HG03108 (cell line): Measurements from ENCODE around the gene CD209.
"Not testable (repeated sequence)": the region's sequence is repeated elsewhere in the genome, so short reads cannot be mapped to it uniquely, and the experiment has no call there.

Experiments used
- ATAC-seq: cut with Tn5 transposase; IDR thresholded peaks from one replicate; pipeline ENCODE4 v1.9.1; 2021; ENCODE audit warnings: moderate library complexity; ENCODE audit not compliant: unreplicated experiment

Gene CD209

DNA sequence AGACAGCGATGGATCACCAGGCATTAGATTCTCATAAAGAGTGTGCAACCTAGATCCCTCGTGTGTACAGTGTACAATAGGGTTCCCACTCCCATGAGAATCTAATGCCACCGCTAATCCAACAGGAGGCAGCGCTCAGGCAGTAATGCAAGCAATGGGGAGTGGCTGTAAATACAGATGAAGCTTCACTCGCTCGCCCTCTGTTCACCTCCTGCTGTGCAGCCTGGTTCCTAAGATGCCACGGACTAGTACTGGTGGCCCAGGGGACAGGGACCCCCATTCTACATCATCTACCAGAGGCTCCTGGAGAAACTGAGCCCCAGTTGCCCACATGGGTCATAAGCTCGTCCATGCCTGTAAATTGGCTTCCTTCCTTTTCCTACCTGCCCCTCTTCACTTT lies 23.7 kb upstream of the CD209 start:
- ATAC-seq, result no peak

GRCh38 chr19:7769171-7769570 lies 21.8 kb upstream of the CD209 start:
- ATAC-seq, result no peak

DNA sequence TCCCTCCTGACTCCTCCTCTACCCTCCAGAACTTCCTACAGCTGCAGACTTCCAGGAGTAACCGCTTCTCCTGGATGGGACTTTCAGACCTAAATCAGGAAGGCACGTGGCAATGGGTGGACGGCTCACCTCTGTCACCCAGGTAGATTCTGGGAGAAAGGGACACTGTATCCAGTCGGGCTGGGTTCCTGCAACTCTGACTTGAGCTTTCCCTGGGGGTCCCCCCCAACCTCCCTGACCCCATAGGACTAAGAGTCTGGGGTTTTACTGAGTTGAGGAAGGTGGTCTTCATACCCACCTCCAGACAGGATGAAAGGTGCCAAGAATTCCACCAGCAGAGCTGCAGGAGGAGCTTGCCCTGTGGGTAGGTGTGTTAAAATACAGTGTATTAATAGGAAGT lies 20.2 kb upstream of the CD209 start:
- ATAC-seq, result no peak

DNA sequence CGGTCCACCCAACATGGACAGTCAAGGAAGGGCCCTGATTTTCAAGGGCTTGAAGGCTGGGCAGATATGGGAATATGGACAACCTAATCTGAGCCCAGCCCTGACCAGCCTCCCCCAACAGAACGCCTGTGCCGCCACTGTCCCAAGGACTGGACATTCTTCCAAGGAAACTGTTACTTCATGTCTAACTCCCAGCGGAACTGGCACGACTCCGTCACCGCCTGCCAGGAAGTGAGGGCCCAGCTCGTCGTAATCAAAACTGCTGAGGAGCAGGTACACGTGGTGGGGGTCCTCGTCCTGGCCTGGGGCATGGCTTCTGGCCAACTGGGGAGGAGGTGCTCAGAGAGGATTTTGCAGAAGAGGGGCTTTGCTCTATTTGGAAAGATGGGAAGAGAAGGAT lies 19.2 kb upstream of the CD209 start:
- no peak for ATAC-seq

DNA sequence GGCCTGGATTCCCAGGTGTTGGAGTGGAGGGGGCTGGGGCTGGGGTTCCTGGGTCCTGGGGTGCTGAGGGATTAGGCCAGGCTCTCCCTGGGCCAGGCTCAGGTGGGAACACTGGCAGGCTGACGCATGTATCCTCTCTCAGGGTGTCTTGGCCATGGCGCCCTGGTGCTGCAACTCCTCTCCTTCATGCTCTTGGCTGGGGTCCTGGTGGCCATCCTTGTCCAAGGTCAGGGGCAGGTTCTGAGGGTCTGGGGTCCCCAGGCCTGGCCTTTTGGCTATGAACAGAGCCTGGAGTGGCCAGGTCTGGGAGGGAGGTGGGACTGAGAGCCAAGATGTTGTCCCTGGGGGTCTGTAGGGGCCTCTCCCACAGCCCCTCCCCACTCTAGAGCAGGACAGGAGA lies 17.7 kb upstream of the CD209 start:
- not testable (repeated sequence) for ATAC-seq

DNA sequence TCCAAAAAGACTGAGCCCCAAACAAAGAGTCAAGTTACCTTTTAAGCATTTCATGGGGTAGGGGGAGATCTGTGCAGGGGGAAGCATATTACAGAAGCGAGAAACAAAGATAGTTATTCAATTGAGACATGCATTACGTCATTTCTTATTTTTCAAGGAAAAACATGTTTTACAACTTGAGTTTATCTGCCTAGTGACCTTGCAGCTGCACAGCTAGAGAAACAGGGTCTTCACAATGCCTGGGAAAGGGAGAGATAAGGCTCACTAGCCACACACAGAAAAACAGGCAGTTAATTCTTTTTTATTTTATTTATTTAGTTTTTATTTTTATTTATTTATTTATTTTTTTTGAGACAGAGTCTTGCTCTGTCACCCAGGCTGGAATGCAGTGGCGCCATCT lies 16.8 kb upstream of the CD209 start:
- not testable (repeated sequence) for ATAC-seq

DNA sequence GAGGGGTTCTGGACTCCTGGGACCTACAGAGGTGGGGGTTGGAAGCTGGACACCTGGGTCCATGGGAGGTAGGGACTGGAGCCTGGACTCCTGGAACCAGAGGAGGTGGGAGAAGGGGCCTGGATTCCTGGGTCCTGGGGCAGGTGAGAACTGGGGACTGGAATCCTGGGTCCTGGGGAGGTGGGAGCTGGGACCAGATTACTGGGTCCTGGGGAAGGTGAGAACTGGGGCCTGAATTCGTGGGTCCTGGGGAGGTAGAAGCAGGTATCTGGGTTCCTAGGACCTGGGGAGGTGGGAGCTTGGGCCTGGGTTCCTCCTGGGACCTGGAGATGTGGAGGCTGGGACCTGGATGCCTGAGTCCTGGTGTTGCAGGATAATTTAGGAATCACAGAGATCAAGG lies 16.4 kb upstream of the CD209 start:
- ATAC-seq, result no peak

- ATAC-seq, result no peak
Measured at GRCh38 chr19:7762719-7763293, 15.5 kb upstream of the CD209 start, which contains the start of gene CLEC4M. Gene CLEC4M, plus strand, starts transcription at chr19:7763243. Its CDS starts 24 bp downstream, at chr19:7763267.

DNA sequence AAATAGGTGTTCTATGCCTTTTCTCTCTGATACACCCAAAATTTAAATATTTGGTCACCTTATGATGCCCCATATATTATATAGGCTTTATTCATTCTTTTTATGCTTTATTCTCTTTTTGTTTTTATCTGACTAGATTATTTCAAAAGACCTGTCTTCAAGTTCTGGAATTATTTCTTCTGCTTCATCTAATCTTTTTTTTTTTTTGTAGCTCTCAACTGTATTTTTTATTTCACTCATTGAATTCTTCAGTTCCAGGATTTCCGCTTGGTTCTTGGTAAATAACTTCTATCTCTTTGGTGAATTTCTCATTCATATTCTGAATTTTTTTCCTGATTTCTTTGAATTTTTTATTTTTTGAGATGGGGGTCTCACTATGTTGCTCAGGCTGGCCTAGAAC lies 11.8 kb upstream of the CD209 start:
- ATAC-seq, result no peak

DNA sequence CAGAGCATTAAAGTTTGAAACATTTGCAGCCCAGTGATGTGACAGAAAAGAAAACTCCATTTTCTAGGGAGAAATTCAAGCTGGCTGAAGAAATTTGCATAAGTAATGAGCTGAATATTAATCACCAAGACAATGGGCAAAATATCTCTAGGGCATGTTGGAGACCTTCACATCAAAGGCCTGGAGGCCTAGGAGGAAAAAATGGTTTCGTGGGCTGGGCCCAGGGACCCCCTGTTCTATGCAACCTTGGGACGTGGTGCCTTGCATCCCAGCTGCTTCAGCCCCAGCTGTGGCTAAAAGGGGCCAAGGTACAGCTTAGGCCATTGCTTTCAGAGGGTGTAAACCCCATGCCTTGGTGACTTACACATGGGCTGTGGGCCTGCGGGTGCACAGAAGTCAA lies 10.0 kb upstream of the CD209 start:
- no peak for ATAC-seq

DNA sequence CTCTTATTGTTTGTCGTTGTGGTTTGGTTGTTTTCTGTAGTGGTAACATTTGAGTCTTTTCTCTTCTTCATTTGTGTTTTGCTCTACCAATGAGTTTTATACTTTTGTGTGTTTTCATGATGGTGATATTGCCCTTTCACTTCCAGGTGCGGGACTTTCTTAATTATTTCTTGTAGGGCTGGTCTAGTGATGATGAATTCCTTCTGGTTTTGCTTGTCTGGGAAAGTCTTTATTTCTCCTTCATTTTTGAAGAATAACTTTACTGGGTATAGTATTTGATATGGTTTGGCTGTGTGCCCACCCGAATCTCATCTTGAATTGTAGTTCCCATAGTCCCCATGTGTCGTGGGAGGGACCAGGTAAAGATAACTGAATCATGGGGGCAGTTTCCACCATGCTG lies 8.9 kb upstream of the CD209 start:
- no peak for ATAC-seq

DNA sequence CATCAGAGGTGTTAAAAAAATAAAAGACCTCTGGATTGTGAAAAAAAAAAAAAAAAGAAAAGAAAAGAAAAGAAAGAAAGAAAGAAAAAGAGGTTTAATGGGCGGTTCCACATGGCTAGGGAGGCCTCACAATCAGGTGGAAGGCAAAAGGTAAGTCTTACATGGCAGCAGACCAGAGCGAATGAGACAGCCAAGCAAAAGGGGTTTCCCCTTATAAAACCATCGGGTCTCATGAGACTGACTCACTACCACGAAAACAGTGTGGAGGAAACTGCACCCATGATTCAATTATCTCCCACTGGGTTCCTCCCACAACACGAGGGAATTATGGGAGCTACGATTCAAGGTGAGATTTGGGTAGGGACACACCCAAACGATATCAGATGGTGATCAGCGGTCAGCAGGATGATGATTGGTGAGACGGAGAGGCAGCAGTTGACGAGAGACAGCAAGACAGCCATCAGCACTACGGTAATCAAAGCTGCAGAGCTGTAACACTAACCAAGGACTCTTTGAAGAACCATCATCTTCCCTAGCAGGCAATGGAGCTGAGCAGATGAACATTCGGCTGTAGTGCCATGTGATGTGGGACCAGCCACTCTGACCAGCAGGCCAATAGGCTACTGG lies 3.9 kb upstream of the CD209 start:
- ATAC-seq, result no peak

DNA sequence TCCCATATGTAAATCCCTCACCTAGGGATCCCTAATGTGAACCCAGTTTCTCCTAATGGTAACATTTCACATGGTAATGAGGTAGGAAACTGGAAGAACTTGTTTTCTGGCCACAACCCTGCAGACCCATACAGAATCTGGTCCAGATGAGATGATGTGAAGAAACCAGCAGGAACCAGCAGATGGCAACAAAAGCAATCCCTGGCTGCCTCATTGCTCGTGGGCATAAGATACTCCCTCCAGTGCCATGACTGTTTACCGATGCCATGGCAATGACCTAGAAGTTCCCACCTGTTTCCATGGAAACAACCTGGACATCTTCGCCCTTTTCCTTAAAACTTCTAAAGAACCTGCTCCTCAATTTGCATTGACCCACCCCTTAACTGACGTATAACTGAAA lies 1.4 kb upstream of the CD209 start:
- no peak for ATAC-seq

DNA sequence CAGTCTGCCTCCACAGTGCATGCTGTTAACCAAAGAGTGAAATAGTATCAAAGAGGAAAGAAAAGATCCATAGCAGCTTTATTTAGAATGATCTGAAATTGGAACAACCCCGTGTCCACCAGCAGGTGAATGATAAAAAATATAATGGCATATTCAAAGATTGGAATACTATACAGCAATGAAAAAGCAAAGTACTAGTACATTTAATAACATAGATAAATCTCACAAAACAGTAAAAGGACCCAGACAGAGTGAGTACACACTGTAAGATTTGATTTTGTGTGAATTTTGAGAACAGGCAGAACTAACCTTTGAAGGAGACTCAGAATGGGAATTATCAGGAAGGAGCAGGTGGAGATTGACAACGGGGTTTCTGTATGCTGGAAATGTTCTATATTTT lies 837 bp upstream of the CD209 start:
- ATAC-seq, result no peak

DNA sequence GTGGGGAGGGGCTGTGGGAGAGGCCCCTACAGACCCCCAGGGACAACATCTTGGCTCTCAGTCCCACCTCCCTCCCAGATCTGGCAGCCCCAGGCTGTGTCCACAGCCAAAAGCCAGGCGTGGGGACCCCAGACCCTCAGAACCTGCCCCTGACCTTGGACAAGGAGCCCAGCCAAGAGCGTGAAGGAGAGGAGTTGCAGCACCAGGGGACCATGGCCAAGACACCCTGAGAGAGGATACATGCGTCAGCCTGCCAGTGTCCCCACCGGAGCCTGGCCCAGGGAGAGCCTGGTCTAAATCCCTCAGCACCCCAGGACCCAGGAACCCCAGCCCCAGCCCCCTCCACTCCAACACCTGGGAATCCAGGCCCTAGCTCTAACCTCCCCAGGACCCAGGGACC lies 1.0 kb downstream of the CD209 start:
- not testable (repeated sequence) for ATAC-seq

DNA sequence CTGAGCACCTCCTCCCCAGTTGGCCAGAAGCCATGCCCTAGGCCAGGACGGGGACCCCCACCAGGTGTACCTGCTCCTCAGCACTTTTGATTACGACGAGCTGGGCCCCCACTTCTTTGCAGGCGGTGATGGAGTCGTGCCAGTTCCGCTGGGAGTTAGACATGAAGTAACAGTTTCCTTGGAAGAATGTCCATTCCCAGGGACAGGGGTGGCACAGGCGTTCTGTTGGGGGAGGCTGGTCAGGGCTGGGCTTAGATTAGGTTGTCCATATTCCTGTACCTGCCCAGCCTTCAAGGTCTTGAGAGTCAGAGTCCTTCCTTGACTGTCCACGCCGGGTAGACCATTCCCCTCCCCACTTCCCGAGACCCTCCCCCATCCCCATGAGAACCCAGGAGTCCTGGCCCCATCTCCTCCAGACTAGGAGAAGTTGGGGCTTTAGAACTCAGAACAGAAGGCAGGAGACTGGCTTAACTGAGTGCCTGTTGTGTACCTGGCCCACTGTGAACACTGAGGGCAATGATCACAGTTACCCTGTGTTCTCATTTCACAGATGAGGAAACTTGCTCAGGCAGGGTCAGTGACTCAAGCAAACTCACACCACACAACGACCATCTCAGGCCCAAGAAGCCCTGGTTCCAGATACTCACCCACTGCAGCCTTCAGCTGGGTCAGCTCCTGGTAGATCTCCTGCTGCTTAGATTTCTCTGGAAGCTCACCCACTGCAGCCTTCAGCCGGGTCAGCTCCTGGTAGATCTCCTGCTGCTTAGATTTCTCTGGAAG lies 2.3 kb downstream of the CD209 start:
- ATAC-seq, result no peak

DNA sequence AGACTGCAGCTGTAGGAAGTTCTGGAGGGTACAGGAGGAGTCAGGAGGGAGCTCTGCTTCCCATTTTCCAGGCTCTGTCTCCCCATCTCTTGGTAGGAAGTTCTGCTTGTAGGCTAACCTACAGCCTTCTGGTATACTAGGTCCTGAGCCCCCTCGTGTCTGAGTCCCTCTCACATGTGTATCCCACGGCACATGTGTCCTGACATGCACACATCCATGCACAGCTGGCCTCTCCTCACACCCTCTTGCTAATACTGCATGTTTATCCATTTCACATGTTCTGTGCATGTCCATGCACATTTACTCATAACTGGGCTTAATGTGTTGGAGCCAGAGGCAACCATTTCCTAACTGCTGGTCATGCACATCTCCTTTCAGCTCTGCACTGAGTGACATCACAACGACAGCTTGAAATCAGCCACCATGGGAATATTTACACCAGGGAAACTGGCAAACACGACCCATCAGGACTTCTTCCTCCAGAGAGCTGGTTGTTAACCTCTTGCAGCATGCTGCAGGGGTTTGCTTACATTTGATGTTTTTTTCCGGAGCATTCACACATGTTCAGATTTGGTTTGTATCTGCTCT lies 3.0 kb downstream of the CD209 start:
- no peak for ATAC-seq

- peak; percentile 74 for ATAC-seq
Measured at GRCh38 chr19:7743425-7743841, 3.9 kb downstream of the CD209 start.

DNA sequence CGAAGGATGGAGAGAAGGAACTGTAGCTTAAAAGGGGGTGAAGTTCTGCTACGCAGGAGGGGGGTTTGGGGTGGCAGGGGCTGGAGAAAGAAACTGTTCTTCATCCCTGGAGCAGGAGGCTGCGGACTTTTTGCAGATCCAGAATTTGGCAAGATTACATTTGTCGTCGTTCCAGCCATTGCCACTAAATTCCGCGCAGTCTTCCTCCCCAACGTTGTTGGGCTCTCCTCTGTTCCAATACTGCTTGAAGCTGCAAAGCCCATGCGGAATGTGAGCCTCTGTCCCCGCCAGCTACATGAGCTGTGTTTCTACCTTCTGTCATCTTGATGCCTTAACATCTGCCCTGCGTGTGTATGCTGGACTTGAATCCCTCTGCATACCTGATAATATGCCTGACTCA lies 4.3 kb downstream of the CD209 start:
- no peak for ATAC-seq

GRCh38 chr19:7742575-7742974 lies 4.8 kb downstream of the CD209 start:
- ATAC-seq, result no peak

DNA sequence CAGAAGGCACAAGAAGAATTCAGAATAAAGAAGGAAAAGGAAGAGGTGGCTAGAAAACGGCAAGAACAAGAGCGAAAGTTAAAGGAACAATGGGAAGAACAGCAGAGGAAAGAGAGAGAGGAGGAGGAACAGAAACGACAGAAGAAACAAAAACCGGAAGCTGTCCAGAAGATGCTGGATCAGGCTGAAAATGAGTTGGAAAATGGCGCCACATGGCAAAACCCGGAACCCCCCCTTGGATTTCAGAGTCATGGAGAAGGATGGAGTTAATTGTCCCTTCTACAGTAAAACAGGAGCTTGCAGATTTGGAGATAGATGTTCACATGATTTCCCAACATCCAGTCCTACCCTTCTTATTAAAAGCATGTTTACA lies 6.7 kb downstream of the CD209 start:
- no peak for ATAC-seq
